K562 (cell line): Measurements from ENCODE around the gene HOXC10. TPM values are rescaled to one million over a fixed set of nuclear protein-coding genes. Genes with fewer than 3 reads are reported as not detected.

Source experiments
- GABPB2 ChIP-seq: fragments of 250-450 bp; sonication (Bioruptor Pico); conservative IDR thresholded peaks from 2 replicates; pipeline ENCODE4 v1.5.1; 2021; ENCODE audit warnings: mild to moderate bottlenecking
- KLF13 ChIP-seq: fragments of 450-650 bp; IDR thresholded peaks from 2 replicates; pipeline ENCODE4 v1.6.1; 2016; ENCODE audit warnings: missing genetic modification characterization, low read depth, mild to moderate bottlenecking, missing compliant biosample characterization, moderate library complexity, borderline replicate concordance
- MTA1 ChIP-seq: fragments of 450-650 bp; IDR thresholded peaks from 2 replicates; pipeline ENCODE4 v1.6.1; 2017; ENCODE audit warnings: borderline replicate concordance
- NCOA4 ChIP-seq: fragments of 450-650 bp; IDR thresholded peaks from 2 replicates; pipeline ENCODE4 v1.6.1; 2018; ENCODE audit warnings: mild to moderate bottlenecking; ENCODE audit not compliant: partially characterized antibody
- NR2C1 ChIP-seq, 2 experiments: fragments of 450-650 bp; IDR thresholded peaks; 2 replicates each; pipeline ENCODE4 v1.6.1; 2017; ENCODE audit warnings: mild to moderate bottlenecking in 2 of 2, antibody characterized with exemption in 1 of 2, inconsistent platforms in 1 of 2, missing compliant biosample characterization in 1 of 2, missing genetic modification characterization in 1 of 2
- RAD21 ChIP-seq, 2 experiments: fragments of 250-450 bp in 1 of 2; fragments of 450-650 bp in 1 of 2; sonication (Bioruptor Pico) in 1 of 2; formaldehyde crosslinking in 1 of 2; IDR thresholded peaks in 1 of 2; conservative IDR thresholded peaks in 1 of 2; 2 replicates each; pipeline versions ENCODE4 v1.4.0 to v1.8.0; 2020 to 2022; ENCODE audit warnings: mild to moderate bottlenecking in 2 of 2, moderate library complexity in 1 of 2
- SPI1 ChIP-seq: IDR thresholded peaks from 2 replicates; pipeline ENCODE4 v1.6.1; 2011; ENCODE audit warnings: low read depth, low read length, control low read depth, borderline replicate concordance
- SRF ChIP-seq, 2 experiments: fragments of 250-450, 450-650 bp in 1 of 2; sonication (Bioruptor Pico) in 1 of 2; sonication (generic) in 1 of 2; formaldehyde crosslinking; IDR thresholded peaks; 2 replicates each; pipeline versions ENCODE4 v1.5.0 to v1.5.1; 2020 to 2022; ENCODE audit warnings: mild to moderate bottlenecking in 1 of 2, missing genetic modification reagents in 1 of 2
- ZFP30 ChIP-seq: fragments of 250-450 bp; sonication (Bioruptor Pico); IDR thresholded peaks from 2 replicates; pipeline ENCODE4 v1.8.0; 2022; ENCODE audit warnings: moderate library complexity, mild to moderate bottlenecking, inconsistent platforms, borderline replicate concordance
- ZNF274 ChIP-seq: IDR thresholded peaks from 2 replicates; pipeline ENCODE4 v1.6.1; 2011; ENCODE audit warnings: low read depth, mild to moderate bottlenecking, low read length, moderate library complexity, borderline replicate concordance
- polyA plus RNA-seq, 8 experiments: library from polyadenylated mRNA; depleted of rRNA in 4 of 8; stranded (reverse) in 5 of 8; unstranded in 3 of 8; fragments of >200 nt; fragmentation: Nextera tagmentation in 2 of 8; fragmentation: Illumina TruSeq in 1 of 8; extraction: Ambion mirVana in 2 of 8; extraction: Trizol in 1 of 8; gene quantifications; 2 replicates each; pipeline versions ENCODE4 v1.2.1 to v1.2.3, GENCODE V29; 2011 to 2014; ENCODE audit warnings: inconsistent platforms in 1 of 8, missing spikeins in 1 of 8
- total RNA-seq, 7 experiments: library from RNA; depleted of rRNA in 6 of 7; stranded (reverse); fragments of >200 nt in 6 of 7; fragmentation: Illumina TruSeq in 2 of 7; extraction: Trizol in 2 of 7; gene quantifications; 2 replicates each; pipeline versions ENCODE4 v1.2.1 to v1.2.3, GENCODE V29; 2011 to 2021; ENCODE audit warnings: low replicate concordance in 1 of 7
- TF ChIP-seq, protein P1 (sequence below): sonication (generic); formaldehyde crosslinking; IDR thresholded peaks from 2 replicates; pipeline ENCODE4 v1.8.0; 2023; ENCODE audit warnings: mild to moderate bottlenecking, missing genetic modification reagents
- TF ChIP-seq, protein P2 (sequence below), 3 experiments: fragments of 200-800 bp in 1 of 3; fragments of 250-450 bp in 1 of 3; fragments of 450-650 bp in 1 of 3; sonication (Bioruptor Pico) in 1 of 3; sonication (Bioruptor generic) in 1 of 3; formaldehyde crosslinking in 1 of 3; IDR thresholded peaks; 2 replicates each; pipeline versions ENCODE4 v1.6.1 to v1.8.0; 2016 to 2022; ENCODE audit warnings: mild to moderate bottlenecking in 2 of 3, missing genetic modification characterization in 2 of 3, missing compliant biosample characterization in 1 of 3, moderate library complexity in 1 of 3
- TF ChIP-seq, protein P3 (sequence below): fragments of 250-450 bp; sonication (Bioruptor Pico); IDR thresholded peaks from 2 replicates; pipeline ENCODE4 v1.6.1; 2021; ENCODE audit warnings: mild to moderate bottlenecking
- TF ChIP-seq, protein P4 (sequence below): sonication (generic); formaldehyde crosslinking; IDR thresholded peaks from 2 replicates; pipeline ENCODE4 v1.8.0; 2022; ENCODE audit warnings: missing genetic modification reagents, mild to moderate bottlenecking, moderate library complexity, borderline replicate concordance

HOXC10 gene
- total and polyA plus RNA-seq, 9 of the 15 experiments (the other 6 are each of a cell fraction or from before 2014, with no cell fraction given): 0.13 to 0.77 (median 0.35) TPM; not detected in 2

DNA sequence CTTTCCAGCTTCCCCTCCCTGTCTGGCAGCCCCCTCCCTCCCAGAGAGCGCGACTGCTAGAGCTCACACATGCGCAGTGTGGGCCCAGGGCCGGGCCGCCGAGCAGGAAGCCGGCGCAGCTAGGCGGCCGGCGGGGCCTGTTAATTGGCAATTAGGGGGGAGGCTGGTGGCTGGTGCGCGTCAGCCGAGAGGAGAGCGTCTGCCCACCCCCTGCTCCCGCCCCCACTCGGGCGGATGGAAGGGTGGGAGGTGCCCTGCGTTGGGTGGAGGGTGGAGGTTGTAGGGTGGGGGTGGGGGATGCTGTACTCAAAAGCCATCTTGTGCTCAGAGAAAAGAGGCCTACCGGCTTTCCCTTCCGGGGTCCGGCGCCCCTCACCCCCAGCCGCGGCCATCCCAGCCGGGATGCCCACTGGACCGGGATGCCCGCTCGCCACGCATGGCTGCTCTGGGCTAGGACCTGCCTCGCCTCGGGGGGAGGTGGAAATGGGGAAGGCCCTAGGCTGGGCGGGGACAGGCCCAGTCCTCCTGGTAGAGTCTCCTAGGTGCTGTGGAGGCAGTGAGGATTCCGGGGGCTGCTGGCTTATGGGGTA lies 33.0 kb downstream of the HOXC10 start (continued):
- TF ChIP-seq, protein P1, sequence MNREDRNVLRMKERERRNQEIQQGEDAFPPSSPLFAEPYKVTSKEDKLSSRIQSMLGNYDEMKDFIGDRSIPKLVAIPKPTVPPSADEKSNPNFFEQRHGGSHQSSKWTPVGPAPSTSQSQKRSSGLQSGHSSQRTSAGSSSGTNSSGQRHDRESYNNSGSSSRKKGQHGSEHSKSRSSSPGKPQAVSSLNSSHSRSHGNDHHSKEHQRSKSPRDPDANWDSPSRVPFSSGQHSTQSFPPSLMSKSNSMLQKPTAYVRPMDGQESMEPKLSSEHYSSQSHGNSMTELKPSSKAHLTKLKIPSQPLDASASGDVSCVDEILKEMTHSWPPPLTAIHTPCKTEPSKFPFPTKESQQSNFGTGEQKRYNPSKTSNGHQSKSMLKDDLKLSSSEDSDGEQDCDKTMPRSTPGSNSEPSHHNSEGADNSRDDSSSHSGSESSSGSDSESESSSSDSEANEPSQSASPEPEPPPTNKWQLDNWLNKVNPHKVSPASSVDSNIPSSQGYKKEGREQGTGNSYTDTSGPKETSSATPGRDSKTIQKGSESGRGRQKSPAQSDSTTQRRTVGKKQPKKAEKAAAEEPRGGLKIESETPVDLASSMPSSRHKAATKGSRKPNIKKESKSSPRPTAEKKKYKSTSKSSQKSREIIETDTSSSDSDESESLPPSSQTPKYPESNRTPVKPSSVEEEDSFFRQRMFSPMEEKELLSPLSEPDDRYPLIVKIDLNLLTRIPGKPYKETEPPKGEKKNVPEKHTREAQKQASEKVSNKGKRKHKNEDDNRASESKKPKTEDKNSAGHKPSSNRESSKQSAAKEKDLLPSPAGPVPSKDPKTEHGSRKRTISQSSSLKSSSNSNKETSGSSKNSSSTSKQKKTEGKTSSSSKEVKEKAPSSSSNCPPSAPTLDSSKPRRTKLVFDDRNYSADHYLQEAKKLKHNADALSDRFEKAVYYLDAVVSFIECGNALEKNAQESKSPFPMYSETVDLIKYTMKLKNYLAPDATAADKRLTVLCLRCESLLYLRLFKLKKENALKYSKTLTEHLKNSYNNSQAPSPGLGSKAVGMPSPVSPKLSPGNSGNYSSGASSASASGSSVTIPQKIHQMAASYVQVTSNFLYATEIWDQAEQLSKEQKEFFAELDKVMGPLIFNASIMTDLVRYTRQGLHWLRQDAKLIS: no peak
- TF ChIP-seq, protein P2, sequence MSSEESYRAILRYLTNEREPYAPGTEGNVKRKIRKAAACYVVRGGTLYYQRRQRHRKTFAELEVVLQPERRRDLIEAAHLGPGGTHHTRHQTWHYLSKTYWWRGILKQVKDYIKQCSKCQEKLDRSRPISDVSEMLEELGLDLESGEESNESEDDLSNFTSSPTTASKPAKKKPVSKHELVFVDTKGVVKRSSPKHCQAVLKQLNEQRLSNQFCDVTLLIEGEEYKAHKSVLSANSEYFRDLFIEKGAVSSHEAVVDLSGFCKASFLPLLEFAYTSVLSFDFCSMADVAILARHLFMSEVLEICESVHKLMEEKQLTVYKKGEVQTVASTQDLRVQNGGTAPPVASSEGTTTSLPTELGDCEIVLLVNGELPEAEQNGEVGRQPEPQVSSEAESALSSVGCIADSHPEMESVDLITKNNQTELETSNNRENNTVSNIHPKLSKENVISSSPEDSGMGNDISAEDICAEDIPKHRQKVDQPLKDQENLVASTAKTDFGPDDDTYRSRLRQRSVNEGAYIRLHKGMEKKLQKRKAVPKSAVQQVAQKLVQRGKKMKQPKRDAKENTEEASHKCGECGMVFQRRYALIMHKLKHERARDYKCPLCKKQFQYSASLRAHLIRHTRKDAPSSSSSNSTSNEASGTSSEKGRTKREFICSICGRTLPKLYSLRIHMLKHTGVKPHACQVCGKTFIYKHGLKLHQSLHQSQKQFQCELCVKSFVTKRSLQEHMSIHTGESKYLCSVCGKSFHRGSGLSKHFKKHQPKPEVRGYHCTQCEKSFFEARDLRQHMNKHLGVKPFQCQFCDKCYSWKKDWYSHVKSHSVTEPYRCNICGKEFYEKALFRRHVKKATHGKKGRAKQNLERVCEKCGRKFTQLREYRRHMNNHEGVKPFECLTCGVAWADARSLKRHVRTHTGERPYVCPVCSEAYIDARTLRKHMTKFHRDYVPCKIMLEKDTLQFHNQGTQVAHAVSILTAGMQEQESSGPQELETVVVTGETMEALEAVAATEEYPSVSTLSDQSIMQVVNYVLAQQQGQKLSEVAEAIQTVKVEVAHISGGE (CRISPR knock-in tag; IDR thresholded peaks at IDR 0.05): peak in 1 of 3 experiments; percentile 83; a peak in 2 of 6 replicates
- TF ChIP-seq, protein P3, sequence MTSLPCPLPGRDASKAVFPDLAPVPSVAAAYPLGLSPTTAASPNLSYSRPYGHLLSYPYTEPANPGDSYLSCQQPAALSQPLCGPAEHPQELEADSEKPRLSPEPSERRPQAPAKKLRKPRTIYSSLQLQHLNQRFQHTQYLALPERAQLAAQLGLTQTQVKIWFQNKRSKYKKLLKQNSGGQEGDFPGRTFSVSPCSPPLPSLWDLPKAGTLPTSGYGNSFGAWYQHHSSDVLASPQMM: no peak
- TF ChIP-seq SRF (CRISPR knock-in tag; IDR thresholded peaks at IDR 0.05) (peak in 1 of 2 experiments; percentile 15; a peak in 1 of 4 replicates), MTA1 (no peak), ZFP30 (CRISPR knock-in tag) (no peak), NR2C1 (IDR thresholded peaks at IDR 0.05) (peak; percentile 53; the same call in 1 of the 2 replicates), NR2C1 (tag; IDR thresholded peaks at IDR 0.05) (peak; percentile 42; the same call in 1 of the 2 replicates), SPI1 (peak; percentile 70), KLF13 (tag) (no peak), NCOA4 (no peak), RAD21 (CRISPR knock-in tag; conservative IDR thresholded peaks at IDR 0.05 in 1 of 2, IDR thresholded peaks at IDR 0.05 in 1 of 2) (no peak), GABPB2 (no peak), ZNF274 (no peak)
- TF ChIP-seq, protein P4, sequence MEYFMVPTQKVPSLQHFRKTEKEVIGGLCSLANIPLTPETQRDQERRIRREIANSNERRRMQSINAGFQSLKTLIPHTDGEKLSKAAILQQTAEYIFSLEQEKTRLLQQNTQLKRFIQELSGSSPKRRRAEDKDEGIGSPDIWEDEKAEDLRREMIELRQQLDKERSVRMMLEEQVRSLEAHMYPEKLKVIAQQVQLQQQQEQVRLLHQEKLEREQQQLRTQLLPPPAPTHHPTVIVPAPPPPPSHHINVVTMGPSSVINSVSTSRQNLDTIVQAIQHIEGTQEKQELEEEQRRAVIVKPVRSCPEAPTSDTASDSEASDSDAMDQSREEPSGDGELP (CRISPR knock-in tag): peak; percentile 78
